ENCODE data around the gene SEMA4F.

Gene SEMA4F

DNA sequence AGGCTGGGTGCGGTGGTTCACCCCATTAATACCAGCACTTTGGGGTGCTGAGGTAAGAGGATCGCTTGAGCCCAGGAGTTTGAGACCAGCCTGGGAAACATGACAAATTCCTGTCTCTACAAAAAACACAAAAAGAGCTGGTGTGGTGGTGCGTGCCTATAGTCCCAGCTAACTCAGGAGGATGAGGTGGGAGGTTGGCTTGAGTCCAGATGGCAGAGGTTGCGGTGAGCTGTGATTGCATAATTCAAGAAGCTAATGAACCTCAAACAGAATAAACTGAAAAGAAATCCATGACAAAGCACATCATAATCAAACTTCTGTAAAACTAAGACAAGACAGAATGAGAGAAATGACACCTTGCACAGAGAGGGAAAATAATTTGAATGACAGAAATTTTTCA is 54.8 kb downstream of the SEMA4F start:
- no peak for DNase-seq

GRCh38 chr2:74712223-74713053 is 58.4 kb downstream of the SEMA4F start:
- DNase-seq, result no peak

DNA sequence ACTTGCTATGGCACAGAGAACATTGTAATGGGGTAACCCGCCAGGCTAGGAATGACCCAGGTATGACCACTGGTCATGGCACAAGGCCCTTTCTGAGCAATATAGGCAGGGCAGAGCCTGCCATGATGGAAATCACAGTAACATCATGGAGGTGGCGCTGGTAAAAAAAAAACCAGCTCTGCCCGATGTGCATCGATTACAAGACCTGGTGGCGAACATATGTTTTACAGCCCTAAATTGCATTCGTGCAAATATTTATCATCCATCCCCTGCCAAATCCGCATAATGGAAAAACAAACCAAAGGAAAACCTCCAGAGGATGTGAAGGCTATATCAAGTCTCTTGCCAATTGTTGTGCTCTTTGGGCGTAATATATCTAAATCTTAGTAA is 60.6 kb downstream of the SEMA4F start:
- no peak for DNase-seq

DNA sequence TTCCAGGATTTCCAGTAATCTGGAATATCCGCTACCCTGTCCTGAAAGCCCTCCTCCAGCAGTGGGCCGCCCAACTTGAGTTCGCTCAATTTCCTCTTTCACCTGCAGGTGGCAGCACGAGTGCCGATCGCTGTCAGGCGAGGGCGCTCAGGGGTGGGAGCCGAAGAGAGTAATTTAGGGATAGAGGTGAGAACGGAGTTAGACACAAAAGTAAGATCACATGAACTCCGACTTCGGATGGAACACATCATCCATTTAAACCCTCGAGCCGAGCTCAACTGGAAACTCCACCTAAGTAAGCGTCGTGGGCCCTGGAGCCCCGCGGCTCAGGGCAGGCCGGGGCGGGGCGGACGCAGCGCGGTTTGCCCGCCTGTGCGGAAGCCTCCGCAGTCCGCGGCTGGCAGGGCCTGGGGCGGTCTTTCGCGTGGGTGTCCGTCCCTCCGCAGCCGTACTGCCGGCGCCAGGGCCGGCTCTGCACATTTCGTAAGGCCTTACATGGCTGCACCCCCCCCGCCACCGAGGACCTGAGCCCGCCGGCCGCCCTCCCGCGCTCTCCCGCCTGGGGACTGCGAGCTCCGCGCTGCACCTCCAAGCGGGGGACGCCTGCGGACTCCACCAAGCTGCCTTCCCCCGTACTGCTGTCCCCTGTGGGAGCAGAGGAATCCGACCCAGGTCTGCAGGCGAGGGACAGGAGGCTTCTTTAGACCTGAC is 61.2 kb downstream of the SEMA4F start:
- DNase-seq, result no peak

- DNase-seq, result no peak
These were observed 61.8 kb downstream of the SEMA4F start for GRCh38 chr2:74715880-74716279.

- DNase-seq, result no peak
These were observed 65.0 kb downstream of the SEMA4F start for GRCh38 chr2:74719066-74719465.

DNA sequence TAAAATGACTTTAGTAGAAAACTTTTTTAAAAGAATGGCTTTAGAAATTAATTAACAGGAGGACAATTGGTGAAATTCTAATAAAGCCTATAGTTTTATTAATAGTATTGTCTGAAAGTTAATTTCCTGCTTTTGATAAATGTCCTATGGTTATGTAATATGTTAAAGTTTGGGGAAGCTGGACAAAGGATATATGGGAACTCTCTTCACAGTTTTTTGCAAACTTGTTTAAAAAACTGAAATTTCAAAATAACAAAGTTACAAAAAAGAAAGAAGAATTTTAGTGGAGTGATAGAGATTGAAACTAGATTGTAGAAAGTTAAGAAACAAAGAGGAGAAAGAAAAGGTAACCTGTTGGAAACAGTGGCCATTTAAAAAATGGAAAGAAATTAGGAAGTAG is 67.3 kb downstream of the SEMA4F start:
- DNase-seq, result no peak

DNA sequence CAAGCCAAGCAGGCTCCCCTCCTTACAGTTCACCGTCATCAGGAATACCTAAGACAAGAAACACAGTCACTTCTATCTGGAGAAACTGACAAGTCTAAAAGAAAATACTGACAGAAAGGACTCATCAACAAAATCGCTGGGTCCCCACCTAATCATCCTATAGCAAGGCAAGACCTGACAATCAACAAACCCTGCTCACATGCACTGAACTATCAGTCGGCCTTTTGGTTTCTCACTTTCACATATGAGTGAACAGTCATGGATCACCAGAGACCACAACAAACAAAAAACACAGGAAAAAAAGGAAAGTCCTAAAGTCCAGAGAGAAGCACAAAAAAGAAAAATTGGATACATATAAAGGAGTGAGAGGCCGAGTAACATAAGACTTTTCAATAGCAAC is 70.4 kb downstream of the SEMA4F start:
- no peak for DNase-seq

- DNase-seq, result no peak
These were observed 71.2 kb downstream of the SEMA4F start for GRCh38 chr2:74725287-74725686.

DNA sequence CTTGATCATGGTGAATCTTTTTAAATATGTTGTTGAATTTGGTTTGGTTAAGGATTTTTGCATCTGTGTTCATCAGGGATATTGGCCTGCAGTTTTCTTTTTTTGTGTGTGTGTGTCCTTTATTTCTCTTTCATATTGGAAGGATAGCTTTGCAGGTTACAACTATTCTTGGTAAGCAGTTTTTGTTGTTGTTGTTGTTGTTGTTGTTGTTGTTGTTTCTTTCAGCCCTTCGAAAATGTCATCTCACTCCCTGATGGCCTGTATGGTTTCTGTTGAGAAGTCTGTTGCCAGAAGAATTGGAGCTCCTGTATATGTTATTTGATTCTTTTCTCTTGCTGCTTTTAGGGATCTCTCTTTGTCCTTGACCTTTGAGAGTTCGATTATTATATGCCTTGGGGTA is 74.8 kb downstream of the SEMA4F start:
- DNase-seq, result no peak

GRCh38 chr2:74730530-74730929 is 76.5 kb downstream of the SEMA4F start:
- no peak for DNase-seq
